A549 treated with DMSO at 1 μM for 4 hours (cell line): Measurements from ENCODE around the gene TBC1D9. TPM values are rescaled to one million over a fixed set of nuclear protein-coding genes. Genes with fewer than 3 reads are reported as not detected.

Source experiments
- total RNA-seq: library from RNA; stranded (reverse); fragments of 200-300 nt; extraction: Qiagen RNA extraction; gene quantifications from 5 replicates; pipeline ENCODE4 v1.2.3, GENCODE V29; 2022; ENCODE audit warnings: low read depth

The TBC1D9 gene
- total RNA-seq, result 6.8 to 8.8 TPM (median 8.7 TPM) in 5 replicates

GRCh38 chr4:140756319-140757231 lies at the start of gene TBC1D9:
TSS of gene TBC1D9 (minus strand) at chr4:140756385. CDS start at chr4:140756045, 340 bp downstream.

Other genes starting within 250 kb of the TBC1D9 start
- gene ELMOD2, start 232.2 kb downstream of the TBC1D9 start, total RNA-seq, result 8.4 to 12.7 TPM (median 11.5 TPM) in 5 replicates
- gene UCP1, start 187.4 kb downstream of the TBC1D9 start, total RNA-seq, result 0.06 to 0.08 TPM in 2 of 5 replicates, not detected in the others